ENCODE data around the gene ABRAXAS1. TPM values are rescaled to one million over a fixed set of nuclear protein-coding genes. Genes with fewer than 3 reads are reported as not detected.

The ABRAXAS1 gene
- total and polyA plus RNA-seq, 2 of the 8 experiments (the other 6 are each of a cell fraction or from before 2014, with no cell fraction given) = 11.4 to 32.1 TPM

DNA sequence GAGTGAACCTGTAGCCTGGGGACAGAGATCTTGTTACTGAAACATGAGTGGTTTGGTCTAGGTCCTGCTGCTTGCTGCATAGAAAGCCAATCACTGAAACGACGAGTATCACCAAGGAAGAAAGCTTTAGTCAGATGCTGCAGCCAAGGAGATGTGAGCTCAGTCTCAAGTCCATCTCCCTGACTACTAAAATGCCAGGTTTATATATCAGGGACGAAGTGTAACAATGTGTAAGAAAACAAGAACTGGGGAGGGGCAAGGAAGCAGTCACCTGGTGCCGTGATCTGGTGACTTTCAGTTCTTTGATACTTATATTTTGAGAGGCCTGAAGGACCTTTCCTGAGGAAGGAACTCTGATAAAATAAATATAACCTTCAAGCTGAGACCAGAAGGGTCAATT lies 19.6 kb upstream of the ABRAXAS1 start:
- Histone ChIP-seq H2BK120ac (replicated peaks; ENCODE audit: low read depth, low read length) (no peak overlapping the region), H3K14ac (ENCODE audit: insufficient read length) (no peak overlapping the region)
- POLR2A ChIA-PET (ENCODE audit: partially characterized antibody) = no interaction called here
- TF ChIP-seq CBX8 (IDR thresholded peaks at IDR 0.05; ENCODE audit: borderline replicate concordance, low read depth, low read length) (no peak), MAFK (IDR thresholded peaks at IDR 0.05; ENCODE audit: low read depth, low read length) (no peak), BACH1 (IDR thresholded peaks at IDR 0.05; ENCODE audit: low read length) (no peak), CTBP2 (IDR thresholded peaks at IDR 0.05; ENCODE audit: borderline replicate concordance, insufficient read depth, insufficient read length, low read length) (no peak), CHD1 (IDR thresholded peaks at IDR 0.05; ENCODE audit: low read depth, low read length) (no peak), RFX5 (IDR thresholded peaks at IDR 0.05; ENCODE audit: borderline replicate concordance, low read depth, low read length) (no peak), GABPA (IDR thresholded peaks at IDR 0.05; ENCODE audit: borderline replicate concordance, insufficient read depth, low read length) (no peak), SUZ12 (IDR thresholded peaks at IDR 0.05; ENCODE audit: low read length) (no peak), KDM1A (IDR thresholded peaks at IDR 0.05; ENCODE audit: borderline replicate concordance, low read length) (no peak), GTF2F1 (IDR thresholded peaks at IDR 0.05; ENCODE audit: borderline replicate concordance, low read depth, low read length) (no peak), RXRA (IDR thresholded peaks at IDR 0.05; ENCODE audit: insufficient read depth, low read depth, low read length) (no peak), SRF (IDR thresholded peaks at IDR 0.05; ENCODE audit: low read depth, low read length) (no peak), RAD21 (IDR thresholded peaks at IDR 0.05 in 1 of 2, conservative IDR thresholded peaks at IDR 0.05 in 1 of 2; ENCODE audit: low read depth in 2 of 2, low read length in 2 of 2) (no peak)
- TF ChIP-seq, protein P1, sequence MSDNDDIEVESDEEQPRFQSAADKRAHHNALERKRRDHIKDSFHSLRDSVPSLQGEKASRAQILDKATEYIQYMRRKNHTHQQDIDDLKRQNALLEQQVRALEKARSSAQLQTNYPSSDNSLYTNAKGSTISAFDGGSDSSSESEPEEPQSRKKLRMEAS (IDR thresholded peaks at IDR 0.05) = no peak

More for the DNA sequence above, 19.6 kb upstream of the ABRAXAS1 start:
- Histone ChIP-seq H4K20me1 (replicated peaks in 1 of 2; ENCODE audit: control insufficient read depth in 1 of 2, insufficient read depth in 2 of 2, low read length in 2 of 2) (no peaks in the 10 kb centered on the region), H3K56ac (replicated peaks; ENCODE audit: insufficient read length, low read depth, low read length) (no peak overlapping the region), H3K79me2 (ENCODE audit: control insufficient read depth in 1 of 2, insufficient read depth in 2 of 2, low read length in 2 of 2) (no peaks in the 10 kb centered on the region), H2AFZ (ENCODE audit: low read length) (peak overlapping the region; percentile 94), H4K8ac (ENCODE audit: extremely low read depth, insufficient read depth, low read length) (no peak overlapping the region), H4K5ac (ENCODE audit: insufficient read length, low read depth, low read length) (no peak overlapping the region), H3K23ac (ENCODE audit: insufficient read length) (no peak overlapping the region), H3K9me3 (ENCODE audit: insufficient read depth in 2 of 2, low read depth in 1 of 2, low read length in 1 of 2) (no peaks in the 10 kb centered on the region), H3K27ac (ENCODE audit: low read depth, low read length) (no peak overlapping the region), H3K4me3 (ENCODE audit: extremely low read depth in 1 of 4, insufficient read depth in 2 of 4, low read depth in 3 of 4, low read length in 4 of 4) (no peak overlapping the region), H2BK12ac (ENCODE audit: low read depth, low read length) (no peak overlapping the region), H3K4me2 (ENCODE audit: insufficient read depth in 1 of 2, low read depth in 2 of 2, low read length in 2 of 2) (no peak overlapping the region), H3K4me1 (replicated peaks in 1 of 4; ENCODE audit: control insufficient read depth in 3 of 4, insufficient read depth in 4 of 4, low read length in 3 of 4) (no peaks in the 10 kb centered on the region), H4K91ac (replicated peaks; ENCODE audit: insufficient read length, low read length) (no peak overlapping the region), H2BK5ac (ENCODE audit: low read depth, low read length) (no peak overlapping the region), H3K9ac (replicated peaks in 1 of 4; ENCODE audit: extremely low read depth in 1 of 4, low read depth in 3 of 4, low read length in 3 of 4) (no peak overlapping the region; a peak in 1 of 7 replicates), H3K36me3 (ENCODE audit: control insufficient read depth in 2 of 4, insufficient read depth in 4 of 4, low read length in 3 of 4) (no peaks in the 10 kb centered on the region), H2BK20ac (ENCODE audit: low read length) (no peak overlapping the region), H3K23me2 (ENCODE audit: low read depth, low read length) (no peaks in the 10 kb centered on the region), H3K27me3 (replicated peaks in 1 of 4; ENCODE audit: control insufficient read depth in 3 of 4, extremely low read depth in 1 of 4, insufficient read depth in 3 of 4, low read length in 3 of 4) (no peaks in the 10 kb centered on the region), H2BK15ac (ENCODE audit: low read length) (no peak overlapping the region), H3K4ac (replicated peaks; ENCODE audit: insufficient read length, low read depth, low read length) (no peak overlapping the region), H2AK5ac (ENCODE audit: low read depth, low read length) (no peak overlapping the region), H3K18ac (ENCODE audit: extremely low read depth, low read length) (no peak overlapping the region), H3K79me1 (ENCODE audit: low read depth, low read length) (no peaks in the 10 kb centered on the region)
- FAIRE-seq = no peak
- CTCF ChIA-PET (ENCODE audit: partially characterized antibody) = interaction anchor here (0.6 to 2.3 kb wide), 5 partner anchors 13 to 1457 kb away, joined by 3 to 10 read pairs (median 3); no protein-coding TSS in a partner anchor
- DNase-seq (ENCODE audit: low read depth in 1 of 2, low spot score in 2 of 2) = no peak
- WGBS, 2 experiments (ENCODE audit: extremely low coverage in 1 of 2, insufficient coverage in 1 of 2, insufficient read length in 1 of 2, insufficient replicate concordance in 2 of 2, low coverage in 1 of 2, low lambda C conversion rate in 2 of 2, missing lambda C conversion rate in 1 of 2) = 78% methylated on average over 4 of the region's 4 CpGs; no CpG with 5 or more reads in 1 of the 2 experiments

Measured in H1 (cell line).